Keratinocyte (primary cell): ENCODE results near the gene TTC39B.

Experiments
- CTCF ChIP-seq, 3 experiments: IDR thresholded peaks in 1 of 3; conservative IDR thresholded peaks in 1 of 3; optimal IDR thresholded peaks in 1 of 3; 2 replicates in 2 of 3; 3 replicates in 1 of 3; pipeline versions ENCODE3 to v1.5.1; 2011; ENCODE audit warnings: low read length in 3 of 3, mild to moderate bottlenecking in 3 of 3, moderate library complexity in 2 of 3, control low read depth in 1 of 3, inconsistent platforms in 1 of 3; ENCODE audit not compliant: insufficient read depth in 2 of 3; ENCODE audit errors: extremely low read depth in 1 of 3
- EZH2 ChIP-seq: IDR thresholded peaks from one replicate; pipeline ENCODE4 v1.6.1; 2012; ENCODE audit warnings: inconsistent platforms, mild to moderate bottlenecking, low read length, moderate library complexity

- no peak for TF ChIP-seq CTCF (optimal IDR thresholded peaks at IDR 0.05 in 1 of 3, IDR thresholded peaks at IDR 0.05 in 1 of 3, conservative IDR thresholded peaks at IDR 0.05 in 1 of 3; ENCODE audit: extremely low read depth in 1 of 3, insufficient read depth in 2 of 3, low read length in 3 of 3)
- TF ChIP-seq EZH2, result no peak
Observed at GRCh38 chr9:15155323-15155722, 151.7 kb downstream of the TTC39B start.
